Keratinocyte (primary cell): ENCODE measurements around the gene SESTD1.

ENCODE experiments used
- EZH2 ChIP-seq: IDR thresholded peaks from one replicate; pipeline ENCODE4 v1.6.1; 2012; ENCODE audit warnings: inconsistent platforms, mild to moderate bottlenecking, low read length, moderate library complexity
- TF ChIP-seq, protein P1 (sequence below), 3 experiments: IDR thresholded peaks in 1 of 3; conservative IDR thresholded peaks in 1 of 3; optimal IDR thresholded peaks in 1 of 3; 2 replicates in 2 of 3; 3 replicates in 1 of 3; pipeline versions ENCODE3 to v1.5.1; 2011; ENCODE audit warnings: low read length in 3 of 3, mild to moderate bottlenecking in 3 of 3, moderate library complexity in 2 of 3, control low read depth in 1 of 3, inconsistent platforms in 1 of 3; ENCODE audit not compliant: insufficient read depth in 2 of 3; ENCODE audit errors: extremely low read depth in 1 of 3

DNA sequence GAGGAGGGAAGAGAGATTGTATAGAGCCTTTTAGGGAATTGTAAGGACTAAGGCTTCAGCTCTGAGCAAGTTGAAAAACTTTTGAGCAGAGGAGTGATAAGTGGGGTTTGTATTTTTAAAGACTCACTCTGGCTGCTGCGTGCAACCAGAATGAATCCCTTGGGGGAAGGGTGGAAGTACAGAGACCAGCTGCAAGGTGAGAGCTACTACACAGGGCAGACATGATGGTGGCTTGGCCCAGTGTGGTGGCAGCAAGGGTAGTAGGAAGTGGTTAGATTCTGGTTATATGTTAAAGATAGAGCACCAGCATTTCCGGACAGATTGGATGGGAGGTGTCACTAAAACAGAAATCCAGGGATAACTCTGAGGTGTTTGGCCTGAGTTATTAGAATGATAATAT is 10.1 kb upstream of the SESTD1 start:
- TF ChIP-seq, protein P1, sequence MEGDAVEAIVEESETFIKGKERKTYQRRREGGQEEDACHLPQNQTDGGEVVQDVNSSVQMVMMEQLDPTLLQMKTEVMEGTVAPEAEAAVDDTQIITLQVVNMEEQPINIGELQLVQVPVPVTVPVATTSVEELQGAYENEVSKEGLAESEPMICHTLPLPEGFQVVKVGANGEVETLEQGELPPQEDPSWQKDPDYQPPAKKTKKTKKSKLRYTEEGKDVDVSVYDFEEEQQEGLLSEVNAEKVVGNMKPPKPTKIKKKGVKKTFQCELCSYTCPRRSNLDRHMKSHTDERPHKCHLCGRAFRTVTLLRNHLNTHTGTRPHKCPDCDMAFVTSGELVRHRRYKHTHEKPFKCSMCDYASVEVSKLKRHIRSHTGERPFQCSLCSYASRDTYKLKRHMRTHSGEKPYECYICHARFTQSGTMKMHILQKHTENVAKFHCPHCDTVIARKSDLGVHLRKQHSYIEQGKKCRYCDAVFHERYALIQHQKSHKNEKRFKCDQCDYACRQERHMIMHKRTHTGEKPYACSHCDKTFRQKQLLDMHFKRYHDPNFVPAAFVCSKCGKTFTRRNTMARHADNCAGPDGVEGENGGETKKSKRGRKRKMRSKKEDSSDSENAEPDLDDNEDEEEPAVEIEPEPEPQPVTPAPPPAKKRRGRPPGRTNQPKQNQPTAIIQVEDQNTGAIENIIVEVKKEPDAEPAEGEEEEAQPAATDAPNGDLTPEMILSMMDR (optimal IDR thresholded peaks at IDR 0.05 in 1 of 3, IDR thresholded peaks at IDR 0.05 in 1 of 3, conservative IDR thresholded peaks at IDR 0.05 in 1 of 3; ENCODE audit: extremely low read depth in 1 of 3, insufficient read depth in 2 of 3, low read length in 3 of 3) = no peak
- no peak for TF ChIP-seq EZH2
